ENCODE results near the gene CTAGE1.
"Not testable (repeated sequence)": the region's sequence is repeated elsewhere in the genome, so short reads cannot be mapped to it uniquely, and the experiment has no call there.

The CTAGE1 gene

GRCh38 chr18:22417496-22418188 lies at the start of gene CTAGE1:
Gene CTAGE1, minus strand, starts transcription at chr18:22417915. Its CDS starts 104 bp downstream, at chr18:22417811.
- no peak for DNase-seq (ENCODE audit: low spot score)

- DNase-seq (ENCODE audit: low spot score), result no peak
Measured at GRCh38 chr18:22466608-22467395, 49.1 kb upstream of the CTAGE1 start.

GRCh38 chr18:22465859-22466457 lies 48.2 kb upstream of the CTAGE1 start:
- no peak for DNase-seq (ENCODE audit: low spot score)

- no peak for DNase-seq (ENCODE audit: low spot score)
Measured at GRCh38 chr18:22463076-22463475, 45.4 kb upstream of the CTAGE1 start.

- peak; percentile 7 for DNase-seq (ENCODE audit: low spot score)
Measured at GRCh38 chr18:22459491-22459890, 41.8 kb upstream of the CTAGE1 start.

- no peak for DNase-seq (ENCODE audit: low spot score)
Measured at GRCh38 chr18:22457524-22457923, 39.8 kb upstream of the CTAGE1 start.

- no peak for DNase-seq (ENCODE audit: low spot score)
Measured at GRCh38 chr18:22456547-22456946, 38.8 kb upstream of the CTAGE1 start.

GRCh38 chr18:22456116-22456480 lies 38.4 kb upstream of the CTAGE1 start:
- no peak for DNase-seq (ENCODE audit: low spot score)

GRCh38 chr18:22455425-22456115 lies 37.9 kb upstream of the CTAGE1 start:
- DNase-seq (ENCODE audit: low spot score), result no peak

- DNase-seq (ENCODE audit: low spot score), result no peak
Measured at GRCh38 chr18:22453315-22453714, 35.6 kb upstream of the CTAGE1 start.

GRCh38 chr18:22452226-22452668 lies 34.5 kb upstream of the CTAGE1 start:
- no peak for DNase-seq (ENCODE audit: low spot score)

GRCh38 chr18:22451796-22452195 lies 34.1 kb upstream of the CTAGE1 start:
- no peak for DNase-seq (ENCODE audit: low spot score)

GRCh38 chr18:22450766-22451165 lies 33.1 kb upstream of the CTAGE1 start:
- DNase-seq (ENCODE audit: low spot score), result not testable (repeated sequence)

GRCh38 chr18:22450318-22450717 lies 32.6 kb upstream of the CTAGE1 start:
- not testable (repeated sequence) for DNase-seq (ENCODE audit: low spot score)

GRCh38 chr18:22449753-22450152 lies 32.0 kb upstream of the CTAGE1 start:
- DNase-seq (ENCODE audit: low spot score), result not testable (repeated sequence)

GRCh38 chr18:22448238-22448637 lies 30.5 kb upstream of the CTAGE1 start:
- no peak for DNase-seq (ENCODE audit: low spot score)

- DNase-seq (ENCODE audit: low spot score), result no peak
Measured at GRCh38 chr18:22447792-22448191, 30.1 kb upstream of the CTAGE1 start.

GRCh38 chr18:22446911-22447310 lies 29.2 kb upstream of the CTAGE1 start:
- DNase-seq (ENCODE audit: low spot score), result no peak

GRCh38 chr18:22446325-22446724 lies 28.6 kb upstream of the CTAGE1 start:
- DNase-seq (ENCODE audit: low spot score), result no peak

GRCh38 chr18:22441638-22442037 lies 23.9 kb upstream of the CTAGE1 start:
- no peak for DNase-seq (ENCODE audit: low spot score)

GRCh38 chr18:22439447-22439846 lies 21.7 kb upstream of the CTAGE1 start:
- DNase-seq (ENCODE audit: low spot score), result no peak

GRCh38 chr18:22436136-22436535 lies 18.4 kb upstream of the CTAGE1 start:
- no peak for DNase-seq (ENCODE audit: low spot score)
